Measurements from ENCODE around the gene CBFA2T2.
A peak's percentile ranks its signal among the peaks of the same experiment; 100 is the strongest.
"Not testable (repeated sequence)": the region's sequence is repeated elsewhere in the genome, so short reads cannot be mapped to it uniquely, and the experiment has no call there.

The CBFA2T2 gene

DNA sequence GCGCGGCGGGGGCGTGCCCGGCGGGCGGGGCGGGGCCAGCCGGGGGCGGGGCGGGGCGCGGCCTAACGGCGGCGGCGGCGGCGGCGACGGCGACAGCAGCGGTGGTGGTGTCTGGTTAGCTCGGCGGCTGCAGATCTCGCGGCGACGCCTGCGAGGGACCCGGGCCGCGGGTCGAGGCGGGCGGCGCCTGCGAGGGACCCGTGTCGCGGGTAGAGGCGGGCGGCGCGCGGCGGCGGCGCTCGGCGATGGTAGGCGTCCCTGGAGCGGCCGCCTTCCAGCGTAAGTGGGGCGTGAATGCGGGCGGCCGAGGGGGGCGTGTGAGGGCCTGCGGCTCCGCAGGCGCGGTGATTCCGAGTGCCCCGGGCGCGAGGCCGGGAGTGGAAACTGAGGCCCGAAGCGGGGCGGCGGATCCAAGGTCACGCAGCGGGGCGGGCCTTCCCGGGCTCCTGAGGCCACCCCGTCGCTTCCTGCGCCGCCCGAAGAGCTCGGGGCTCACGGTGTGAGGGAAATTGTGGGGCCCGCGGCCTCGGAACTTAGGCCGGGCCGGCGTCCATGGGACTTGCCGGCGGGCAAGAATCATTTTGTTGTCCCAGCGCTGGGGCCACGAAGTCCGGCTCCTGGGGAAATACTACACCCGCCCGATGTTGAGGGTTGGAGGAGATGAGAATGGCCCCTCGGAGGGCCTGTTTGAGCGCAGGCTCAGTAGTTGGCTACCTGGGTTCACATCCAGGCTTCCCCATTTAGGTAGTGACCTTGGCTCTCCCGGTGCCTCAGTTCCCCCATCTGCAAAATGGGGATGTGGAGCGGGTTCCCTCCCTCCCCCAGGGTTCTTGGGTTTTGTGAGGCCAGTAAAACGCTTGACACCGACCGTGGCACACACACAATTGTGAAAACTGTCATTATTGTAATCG is at the start of gene CBFA2T2:
CBFA2T2 (plus strand) TSS at position 74 of the 911 bp plus-strand sequence; CDS start at position 246, 172 bp downstream.
- DNase-seq = no peak

DNA sequence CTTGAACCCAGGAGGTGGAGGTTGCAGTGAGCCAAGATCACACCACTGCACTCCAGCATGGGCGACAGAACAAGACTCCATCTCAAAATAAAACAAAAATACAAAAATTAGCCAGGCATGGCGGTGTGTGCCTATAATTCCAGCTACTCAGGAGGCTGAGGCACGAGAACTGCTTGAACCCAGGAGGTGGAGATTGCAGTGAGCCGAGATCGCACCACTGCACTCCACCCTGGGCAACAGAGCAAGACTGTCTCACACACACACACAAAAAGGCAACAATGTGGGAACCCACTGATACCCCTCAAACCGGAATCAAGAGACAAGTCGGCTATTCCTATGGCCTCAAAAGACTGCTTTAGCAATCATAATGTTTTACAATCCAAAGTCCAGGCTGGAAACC is 49.3 kb upstream of the CBFA2T2 start:
- DNase-seq = not testable (repeated sequence)

- no peak for DNase-seq
Observed at GRCh38 chr20:33441142-33441955, 48.5 kb upstream of the CBFA2T2 start.

DNA sequence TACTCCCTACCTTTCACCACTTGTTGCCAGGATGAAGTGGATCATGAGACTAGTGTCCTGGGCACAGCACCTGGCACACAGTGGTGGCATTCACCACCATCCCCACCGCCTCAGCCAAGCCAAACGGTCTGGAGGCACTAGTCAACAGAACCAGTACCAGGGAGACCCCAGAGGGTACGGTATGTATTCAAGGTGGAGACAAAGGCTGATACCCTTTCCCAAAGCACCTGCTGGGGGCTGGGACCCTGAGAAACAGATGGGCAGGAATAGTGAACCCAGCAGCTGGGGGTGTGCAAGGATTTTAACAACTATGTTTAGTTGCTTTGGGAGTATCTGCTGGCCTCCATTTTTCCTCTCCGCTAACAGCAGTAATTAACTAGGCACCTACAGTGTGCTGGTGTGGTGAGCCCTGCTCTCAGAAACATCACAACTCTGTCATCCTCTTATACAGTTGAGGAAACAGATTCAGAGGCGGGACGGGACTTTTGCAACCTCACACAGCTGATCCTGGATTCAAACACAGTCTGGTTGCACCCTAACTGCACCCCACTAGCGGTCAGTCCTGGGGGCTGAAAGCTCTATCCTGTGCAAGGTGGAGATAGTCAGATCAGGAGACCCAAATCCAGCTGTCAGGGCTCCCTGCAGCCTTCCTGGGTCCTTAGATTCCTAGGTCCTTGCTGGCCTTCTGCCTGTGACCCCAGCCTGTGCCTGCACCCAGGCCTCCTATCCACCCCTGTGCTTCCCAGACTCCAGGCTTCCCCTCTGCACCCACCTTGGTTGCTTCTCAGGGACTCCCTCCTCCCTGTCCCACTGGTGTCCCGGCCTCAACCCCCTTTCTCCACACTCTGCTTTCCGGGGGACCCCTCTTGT is 47.5 kb upstream of the CBFA2T2 start:
- DNase-seq = no peak

- DNase-seq = no peak
Observed at GRCh38 chr20:33443006-33443511, 46.8 kb upstream of the CBFA2T2 start.

- peak; percentile 91 to 94 for DNase-seq
Observed at GRCh38 chr20:33443512-33444239, 46.2 kb upstream of the CBFA2T2 start, which contains the start of gene SNTA1. Gene SNTA1 (minus strand): TSS chr20:33443763. CDS start chr20:33443620, 143 bp downstream.

GRCh38 chr20:33444797-33445560 is 44.9 kb upstream of the CBFA2T2 start:
- DNase-seq = peak; percentile 9 to 42

GRCh38 chr20:33445881-33446625 is 43.8 kb upstream of the CBFA2T2 start:
- no peak for DNase-seq

DNA sequence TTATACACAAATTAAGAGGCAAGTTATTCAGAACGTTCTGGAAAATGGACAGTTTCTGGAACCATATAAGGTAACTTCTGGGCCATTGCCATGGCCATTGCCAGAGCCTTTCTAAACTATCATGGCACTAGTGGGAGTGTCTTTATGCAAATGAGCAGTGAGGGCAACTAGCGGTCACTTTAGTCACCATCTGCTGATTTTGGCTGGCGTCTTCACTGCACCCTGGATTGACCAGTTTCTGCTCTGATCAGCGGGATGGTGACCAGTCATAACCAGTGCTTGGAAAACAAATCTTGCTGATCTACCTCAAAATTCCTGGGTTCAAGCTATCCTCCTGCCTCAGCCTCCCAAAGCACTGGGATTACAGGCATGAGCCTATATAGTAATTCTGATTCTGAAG is 39.0 kb upstream of the CBFA2T2 start:
- DNase-seq = no peak

DNA sequence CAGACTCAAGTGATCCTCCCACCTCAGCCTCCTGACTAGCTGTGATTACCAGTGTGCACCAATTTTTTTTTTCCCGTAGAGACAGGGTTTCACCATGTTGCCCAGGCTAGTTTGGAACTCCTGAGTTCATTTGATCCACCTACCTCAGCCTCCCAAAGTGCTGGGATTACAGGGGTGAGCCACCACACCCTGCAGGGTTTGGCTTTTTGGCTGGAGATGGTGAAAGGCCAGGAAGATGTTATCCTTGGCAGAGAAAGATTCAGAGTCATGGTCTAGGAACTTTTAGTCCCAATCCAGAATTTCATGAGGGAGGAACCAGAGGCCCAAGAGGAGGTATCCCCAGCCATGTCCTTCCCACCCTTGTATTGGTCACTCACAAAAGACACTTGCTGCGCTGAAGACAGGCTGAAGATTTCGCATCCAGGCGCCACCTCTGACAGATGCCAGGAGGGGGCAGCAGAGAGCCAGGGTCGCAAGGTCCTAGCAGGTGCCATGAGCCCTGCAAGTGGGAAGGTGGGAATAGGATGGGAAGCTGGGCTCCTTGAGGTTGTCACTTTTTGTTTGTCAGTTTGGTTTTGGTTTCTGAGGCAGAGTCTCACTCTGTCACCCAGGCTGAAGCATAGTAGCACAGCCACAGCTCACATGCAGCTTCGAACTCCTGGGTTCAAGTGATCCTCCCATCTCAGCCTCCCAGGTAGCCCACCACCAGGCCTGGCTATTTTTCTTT is 32.8 kb upstream of the CBFA2T2 start:
- peak; percentile 74 to 82 for DNase-seq

DNA sequence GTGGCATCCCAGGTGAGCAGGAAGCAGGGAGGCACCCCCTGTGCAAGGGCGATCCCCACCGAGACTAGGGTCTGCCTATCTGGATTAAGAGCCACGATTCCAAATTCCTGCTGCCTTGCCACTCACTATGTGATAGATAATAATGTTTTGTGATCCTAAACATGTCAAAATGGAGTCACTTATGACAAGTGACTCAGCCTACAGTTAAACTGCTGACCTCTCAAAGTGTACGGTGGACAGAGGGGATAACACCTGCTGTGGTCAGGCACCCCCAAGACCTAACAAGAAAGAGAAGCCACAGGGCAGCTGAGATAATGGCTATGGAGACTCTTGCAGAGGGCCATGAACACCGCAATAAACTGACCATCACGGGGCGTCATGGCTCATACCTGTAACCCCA is 30.3 kb upstream of the CBFA2T2 start:
- DNase-seq = no peak

GRCh38 chr20:33460711-33461110 is 29.2 kb upstream of the CBFA2T2 start:
- DNase-seq = no peak

- DNase-seq = no peak
Observed at GRCh38 chr20:33463332-33464101, 26.4 kb upstream of the CBFA2T2 start.

DNA sequence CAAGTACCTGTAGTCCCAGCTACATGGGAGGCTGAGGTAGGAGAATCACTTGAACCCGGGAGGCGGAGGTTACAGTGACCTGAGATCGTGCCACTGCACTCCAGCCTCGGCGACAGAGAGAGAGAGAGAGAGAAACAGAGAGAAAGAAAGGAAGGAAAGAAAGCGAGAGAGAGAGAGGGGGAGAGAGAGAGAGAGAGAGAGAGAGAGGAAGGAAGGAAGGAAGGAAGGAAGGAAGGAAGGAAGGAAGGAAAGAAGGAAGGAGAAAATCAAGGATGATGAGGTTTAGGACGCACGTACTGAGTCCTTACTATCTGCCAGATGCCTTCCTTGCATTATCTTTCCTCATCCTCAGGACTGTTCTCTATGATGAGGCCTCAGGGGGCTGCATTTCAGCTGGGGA is 25.1 kb upstream of the CBFA2T2 start:
- DNase-seq = not testable (repeated sequence)

- no peak for DNase-seq
Observed at GRCh38 chr20:33465481-33466302, 24.2 kb upstream of the CBFA2T2 start.

- no peak for DNase-seq
Observed at GRCh38 chr20:33466303-33466646, 23.6 kb upstream of the CBFA2T2 start.

- no peak for DNase-seq
Observed at GRCh38 chr20:33470457-33470856, 19.4 kb upstream of the CBFA2T2 start.

- no peak for DNase-seq
Observed at GRCh38 chr20:33470866-33471265, 19.0 kb upstream of the CBFA2T2 start.

Measured in CD4-positive, alpha-beta T cell treated with Interferon alpha-2 for 1 hour (primary cell).